GM19239 (cell line): ENCODE data around the gene COL18A1.
A peak's percentile ranks its signal among the peaks of the same experiment; 100 is the strongest.

ENCODE experiments used
- DNase-seq: peaks from one replicate; pipeline ENCODE4 v3.0.0; 2011; ENCODE audit warnings: low spot score; ENCODE audit not compliant: insufficient read length
- FAIRE-seq: peaks from 2 replicates; lab custom pipeline; 2011; peaks lifted over from hg19 to GRCh38; lab: Jason Lieb, UNC

The COL18A1 gene

DNA sequence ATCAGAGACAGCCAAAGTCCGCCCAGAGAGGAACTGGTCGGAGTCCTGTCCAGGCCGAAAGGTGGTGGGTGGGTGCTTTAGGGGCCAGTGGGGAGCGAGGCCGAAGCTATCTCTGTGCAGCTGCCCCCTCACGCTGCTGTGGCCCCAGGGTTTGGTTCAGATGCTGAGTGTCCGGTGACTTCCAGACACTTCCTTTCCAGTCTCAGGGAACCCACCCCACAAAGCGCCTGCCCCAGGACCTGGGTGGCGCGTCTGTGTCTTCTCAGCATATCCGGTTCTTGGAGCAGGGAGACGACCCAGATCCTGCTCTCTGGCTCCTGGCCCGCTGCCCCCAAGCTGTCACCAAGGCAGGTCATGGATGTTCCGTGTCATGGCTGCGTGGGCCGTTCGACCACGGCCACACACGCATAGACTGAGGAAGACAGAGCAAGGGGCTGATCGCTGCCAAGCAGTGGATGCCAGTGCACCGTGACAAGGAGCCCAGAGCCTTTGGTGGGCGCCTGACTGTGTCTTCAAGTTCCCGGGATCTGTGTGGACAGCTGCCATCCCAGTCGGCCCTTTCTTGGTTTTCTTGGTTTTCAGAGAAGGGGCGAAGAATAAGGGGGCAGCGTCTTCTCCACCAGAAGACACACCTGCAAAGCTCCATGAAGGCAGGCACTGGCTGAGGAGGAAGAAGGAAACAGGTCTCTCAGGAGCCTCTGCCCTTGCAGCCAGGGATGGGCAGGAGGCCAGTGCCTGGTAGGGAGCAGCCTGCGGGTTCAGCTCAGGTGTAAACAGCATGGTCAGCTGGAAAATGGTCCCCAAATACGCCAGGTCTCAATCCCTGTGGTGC is 22.9 kb upstream of the COL18A1 start:
- DNase-seq (no peak), FAIRE-seq (no peak)

DNA sequence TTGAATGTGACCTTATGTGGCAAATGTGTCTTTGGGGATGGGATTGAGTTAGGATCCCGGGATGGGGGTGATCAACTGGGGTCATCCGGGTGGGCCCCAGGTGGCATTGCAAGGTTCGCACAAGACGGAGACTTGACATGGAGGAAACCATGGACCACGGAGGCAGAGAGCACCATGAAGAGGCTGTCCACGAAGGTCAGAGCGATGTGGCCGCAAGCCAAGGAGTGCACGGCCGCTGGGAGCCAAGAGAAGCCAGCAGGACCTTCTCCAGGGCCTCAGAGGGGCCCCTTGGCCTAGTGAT is 22.3 kb upstream of the COL18A1 start:
- DNase-seq (no peak), FAIRE-seq (no peak)

DNA sequence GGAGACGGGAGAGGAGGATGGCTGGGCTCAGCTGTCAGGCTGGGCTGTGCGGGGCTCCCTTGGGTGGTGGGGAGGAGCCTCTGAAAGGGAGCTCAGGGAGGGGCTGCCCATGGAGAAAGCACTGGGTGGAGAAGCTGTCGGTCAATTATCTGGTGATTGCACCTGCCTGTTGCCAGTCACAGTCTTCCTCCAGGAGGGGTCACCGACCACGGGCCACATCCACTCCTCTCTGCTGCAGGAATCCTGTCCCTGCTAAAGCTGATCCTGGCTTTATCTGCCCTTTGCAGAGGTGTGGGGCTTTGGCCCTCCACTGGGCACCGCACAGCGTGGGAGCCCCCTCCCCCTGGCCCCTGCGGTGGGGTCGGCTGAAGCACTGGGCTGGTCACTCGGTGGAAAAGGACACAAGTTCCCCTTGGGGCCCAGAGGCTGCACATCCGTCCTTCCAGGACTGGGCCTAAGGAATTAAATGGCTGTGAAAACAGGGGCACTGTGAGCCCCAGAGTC is 21.8 kb upstream of the COL18A1 start:
- DNase-seq (no peak), FAIRE-seq (no peak)

DNA sequence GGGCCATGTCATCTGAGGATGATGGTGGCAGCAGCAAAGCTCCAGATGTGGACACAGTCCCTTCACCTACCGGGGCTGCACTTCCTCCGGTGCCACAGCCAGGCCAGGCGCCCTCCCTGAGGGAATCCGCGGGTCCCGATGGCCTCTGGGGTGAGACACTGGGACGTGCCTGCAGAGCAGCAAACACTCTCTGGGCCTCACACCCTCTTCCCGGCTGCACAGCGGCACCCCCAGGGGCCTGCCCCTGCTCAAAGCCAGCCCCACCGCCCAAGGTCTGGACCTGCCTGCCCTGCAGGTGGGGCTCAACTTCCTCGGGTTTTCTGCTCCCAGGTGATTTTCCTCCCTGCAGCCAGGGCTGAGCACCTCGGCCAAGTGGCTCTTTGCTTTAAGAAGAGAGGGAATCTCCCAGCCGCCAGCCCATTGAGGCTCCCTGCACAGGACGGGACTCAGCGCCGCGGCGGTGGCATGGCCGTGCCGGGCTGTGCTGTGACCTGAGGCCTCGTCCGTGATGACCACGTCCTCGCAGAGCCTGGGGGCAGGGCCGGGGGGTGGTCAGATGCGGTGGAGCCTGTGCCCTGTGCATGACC is 21.3 kb upstream of the COL18A1 start:
- DNase-seq (no peak), FAIRE-seq (no peak)

DNA sequence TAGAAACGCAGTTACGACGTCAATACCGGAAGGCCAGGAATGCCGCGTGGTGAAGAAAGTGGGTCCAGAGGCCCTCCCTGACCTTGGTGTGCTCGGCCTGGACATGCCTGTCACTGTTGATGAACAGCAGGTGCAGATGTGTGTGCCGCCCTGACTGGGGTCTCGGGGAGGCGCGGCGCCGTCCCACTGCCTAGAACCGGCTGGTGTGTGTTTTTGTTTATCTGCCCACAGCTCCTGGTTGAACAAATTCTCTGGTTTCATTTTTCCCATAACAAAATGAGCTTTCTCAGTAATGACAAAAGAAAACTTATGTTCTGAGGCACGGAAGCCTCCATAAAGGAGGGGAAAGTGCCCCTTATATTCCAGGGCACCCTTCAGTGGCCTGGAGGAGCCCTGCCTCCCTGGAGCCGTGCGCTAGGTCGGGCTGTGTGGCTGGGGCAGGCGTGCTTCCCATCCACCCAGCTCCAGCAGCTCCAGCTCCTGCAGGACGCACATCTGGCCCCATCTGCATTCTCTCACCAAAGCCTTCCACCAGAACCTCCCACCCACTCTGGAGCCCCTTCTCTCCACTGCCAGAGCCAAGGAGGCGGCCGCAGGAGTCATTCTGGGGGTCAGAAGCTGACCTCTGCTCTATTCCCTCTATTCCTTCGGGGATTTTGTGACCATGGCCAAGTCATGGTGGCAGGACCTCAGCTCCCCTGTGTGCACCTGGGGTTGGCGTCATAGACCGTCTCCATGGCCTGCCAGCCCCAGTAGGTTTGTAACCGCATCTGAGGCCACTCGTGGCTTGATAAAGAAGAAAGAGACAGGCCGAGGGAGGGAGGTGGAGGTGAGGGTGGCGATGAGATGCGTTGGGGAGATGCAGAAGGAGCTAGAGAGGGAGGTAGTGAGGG is 20.1 kb upstream of the COL18A1 start:
- FAIRE-seq (no peak), DNase-seq (no peak)

DNA sequence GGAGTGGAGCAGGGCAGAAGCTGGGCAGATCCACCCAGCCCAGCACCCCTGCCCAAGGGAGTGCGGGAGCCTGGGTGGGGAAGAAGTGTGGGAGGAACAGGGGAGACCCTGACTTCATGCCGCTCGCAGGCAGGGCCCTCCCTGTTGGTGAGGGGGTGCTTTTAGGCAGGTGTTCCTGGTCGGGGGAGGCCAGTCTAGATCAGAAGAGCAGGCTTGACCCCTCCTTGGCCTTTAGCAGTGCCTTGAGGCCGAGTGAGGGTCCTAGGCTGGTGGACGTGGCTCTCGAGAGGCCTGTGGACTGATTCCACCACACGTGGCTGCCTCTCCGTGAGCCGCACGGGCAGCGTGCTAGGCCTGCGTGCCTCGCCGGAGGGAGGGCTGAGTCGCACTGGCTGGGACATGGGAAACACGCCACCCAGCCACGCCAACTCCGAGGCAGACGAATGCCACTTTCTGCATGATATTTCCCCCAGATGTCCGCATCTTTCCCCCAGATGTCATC is 19.4 kb upstream of the COL18A1 start:
- no peak for FAIRE-seq
- DNase-seq, result no peak

DNA sequence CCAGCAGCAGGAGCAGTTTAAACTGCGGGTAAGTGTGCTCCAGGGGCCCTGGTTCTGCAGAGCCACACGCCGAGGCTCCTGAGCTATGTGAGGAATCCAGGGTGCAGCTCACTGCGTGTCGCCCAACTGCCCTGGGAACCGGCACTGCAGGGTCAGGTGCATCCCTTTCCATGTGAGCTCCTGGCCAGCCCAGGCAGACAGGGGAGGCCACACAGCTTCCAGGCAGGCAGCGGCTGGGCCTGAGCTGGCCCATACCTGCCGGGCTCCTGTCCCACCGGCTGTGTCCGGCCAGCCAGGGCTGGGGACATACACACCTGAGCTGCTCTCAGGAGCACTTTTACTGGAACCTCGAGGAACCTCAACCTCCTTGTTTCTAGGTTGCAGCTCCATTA is 18.6 kb upstream of the COL18A1 start:
- FAIRE-seq, result no peak
- no peak for DNase-seq

DNA sequence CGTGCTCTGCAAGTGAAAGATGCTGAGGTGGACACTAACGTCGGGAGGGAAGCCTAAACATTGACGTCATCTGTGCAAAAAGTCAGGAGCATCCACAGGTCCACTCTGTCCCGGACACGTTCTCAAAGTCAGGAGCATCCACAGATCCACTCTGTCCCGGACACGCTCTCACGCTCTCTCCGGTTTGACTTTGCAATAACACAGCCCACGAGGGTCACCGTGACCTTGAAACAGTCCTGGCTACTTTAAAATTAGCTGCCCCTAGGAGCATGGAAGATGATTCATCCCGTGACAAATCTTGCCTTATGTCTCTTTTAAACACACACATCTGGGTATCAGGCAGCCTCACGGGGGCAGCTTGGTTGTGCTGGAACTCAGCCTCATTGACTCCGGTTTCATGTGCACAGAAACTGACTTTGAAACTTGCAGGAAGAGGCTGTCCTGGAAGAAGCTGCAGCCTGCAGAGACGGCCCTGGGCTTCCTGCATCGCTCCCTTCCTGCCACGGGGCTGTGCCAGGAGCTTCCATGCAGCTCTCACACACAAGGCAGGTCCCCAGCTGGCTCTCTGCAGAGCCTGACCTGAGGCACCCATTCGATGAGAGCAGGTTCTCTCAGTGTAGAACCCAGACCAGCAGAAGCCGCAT is 18.1 kb upstream of the COL18A1 start:
- DNase-seq (no peak), FAIRE-seq (no peak)

DNA sequence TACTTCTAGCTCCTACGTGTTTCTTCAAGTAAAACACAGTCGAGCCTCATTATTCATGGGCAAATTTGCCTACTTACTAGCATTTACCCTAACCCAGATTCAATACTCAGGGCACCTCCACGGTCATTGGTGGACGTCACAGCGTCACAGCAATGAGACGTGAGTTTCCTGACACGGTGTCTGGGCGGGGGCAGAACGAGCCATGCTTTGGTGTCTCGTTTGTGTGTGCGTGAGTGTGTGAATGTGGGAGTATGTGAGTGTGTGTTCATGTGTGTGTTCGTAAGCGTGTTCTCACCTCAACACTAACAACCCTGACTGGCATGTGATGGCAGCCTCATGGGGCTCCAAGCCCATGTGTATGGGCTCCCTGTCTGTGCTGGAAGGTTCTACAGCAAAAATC is 17.5 kb upstream of the COL18A1 start:
- DNase-seq (no peak), FAIRE-seq (no peak)

DNA sequence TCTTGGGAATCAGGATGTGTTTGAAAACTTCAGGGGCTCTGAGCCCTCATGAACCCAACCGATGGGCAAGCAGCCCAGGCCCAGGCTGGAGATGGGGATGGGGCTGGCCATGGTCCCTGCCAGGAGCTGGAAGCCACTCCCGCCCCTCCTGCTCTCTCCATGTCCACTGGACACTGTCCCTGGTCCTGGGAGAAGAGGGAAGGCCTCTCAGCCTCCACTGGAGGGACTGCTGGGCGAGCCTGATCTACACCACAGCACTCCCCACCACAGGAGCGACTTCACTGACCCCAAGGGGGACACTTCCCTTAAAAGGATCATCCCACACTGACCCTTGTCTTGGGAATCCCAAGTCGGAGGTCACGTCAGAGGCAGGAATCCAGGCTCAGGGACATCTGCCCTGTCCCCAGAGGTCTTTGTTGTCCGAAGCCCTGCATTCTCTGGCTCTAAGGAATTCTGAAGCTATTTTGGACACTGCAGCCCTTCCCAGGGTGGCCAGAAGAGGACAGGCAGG is 16.9 kb upstream of the COL18A1 start:
- FAIRE-seq (no peak), DNase-seq (no peak)

DNA sequence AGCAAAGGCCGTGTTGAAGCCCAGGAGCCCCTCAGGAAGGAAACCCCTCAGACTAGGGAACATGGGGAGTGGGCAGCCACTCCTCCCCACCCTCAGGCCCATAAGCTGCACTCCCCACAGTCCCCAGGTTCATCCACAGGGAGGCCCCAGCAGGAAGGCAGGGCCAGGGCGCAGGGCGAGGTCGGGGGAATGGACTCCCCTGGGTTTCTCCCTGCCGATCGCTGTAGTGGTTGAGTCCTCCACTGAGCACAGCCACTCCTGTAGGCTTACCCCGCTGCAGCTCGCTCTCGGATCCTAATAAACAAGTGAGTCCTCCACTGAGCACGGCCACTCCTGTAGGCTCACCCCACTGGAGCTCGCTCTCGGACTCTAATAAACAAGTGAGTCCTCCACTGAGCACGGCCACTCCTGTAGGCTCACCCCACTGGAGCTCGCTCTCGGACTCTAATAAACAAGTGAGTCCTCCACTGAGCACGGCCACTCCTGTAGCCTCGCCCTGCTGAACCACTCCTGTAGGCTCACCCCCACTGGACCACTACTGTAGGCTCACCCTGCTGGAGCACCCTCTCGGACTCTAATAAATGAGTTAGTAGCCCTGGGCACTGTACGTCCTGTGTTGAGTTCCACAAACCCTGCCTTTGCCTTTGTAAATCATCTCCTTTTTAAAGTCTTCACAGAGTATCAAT is 16.2 kb upstream of the COL18A1 start:
- no peak for DNase-seq
- FAIRE-seq, result peak; percentile 33

DNA sequence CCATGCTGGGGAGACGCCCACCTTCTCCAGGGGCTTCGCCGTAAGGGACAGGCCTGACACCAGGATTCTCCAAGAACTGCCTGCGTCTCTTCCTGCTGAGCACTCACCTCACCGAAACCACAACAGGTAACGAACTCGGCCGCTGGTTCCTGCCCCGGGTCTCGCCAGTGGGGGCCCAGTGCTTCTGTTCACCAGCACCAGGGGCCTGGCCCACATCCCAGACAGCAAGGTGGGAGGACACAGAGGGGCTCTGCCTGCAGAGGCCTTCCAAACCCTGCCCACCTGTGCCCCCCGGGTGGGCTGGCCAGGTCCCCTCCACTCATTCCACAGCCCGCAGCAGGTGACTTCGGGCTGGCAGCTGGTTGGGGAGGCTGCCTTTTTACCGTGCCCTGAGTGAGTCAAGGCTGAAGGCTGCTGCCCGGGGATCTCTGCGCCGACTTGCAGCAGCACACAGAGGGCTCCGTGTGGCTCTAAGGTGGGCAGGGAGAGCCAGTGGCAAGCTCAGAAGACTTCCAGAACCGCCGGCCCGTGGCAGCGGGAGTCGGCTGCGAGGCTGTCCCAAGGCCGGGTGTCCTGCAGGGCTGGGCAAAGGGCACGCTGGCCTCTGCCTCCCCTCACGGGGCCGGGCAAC is 14.7 kb upstream of the COL18A1 start:
- FAIRE-seq, result no peak
- DNase-seq, result no peak

DNA sequence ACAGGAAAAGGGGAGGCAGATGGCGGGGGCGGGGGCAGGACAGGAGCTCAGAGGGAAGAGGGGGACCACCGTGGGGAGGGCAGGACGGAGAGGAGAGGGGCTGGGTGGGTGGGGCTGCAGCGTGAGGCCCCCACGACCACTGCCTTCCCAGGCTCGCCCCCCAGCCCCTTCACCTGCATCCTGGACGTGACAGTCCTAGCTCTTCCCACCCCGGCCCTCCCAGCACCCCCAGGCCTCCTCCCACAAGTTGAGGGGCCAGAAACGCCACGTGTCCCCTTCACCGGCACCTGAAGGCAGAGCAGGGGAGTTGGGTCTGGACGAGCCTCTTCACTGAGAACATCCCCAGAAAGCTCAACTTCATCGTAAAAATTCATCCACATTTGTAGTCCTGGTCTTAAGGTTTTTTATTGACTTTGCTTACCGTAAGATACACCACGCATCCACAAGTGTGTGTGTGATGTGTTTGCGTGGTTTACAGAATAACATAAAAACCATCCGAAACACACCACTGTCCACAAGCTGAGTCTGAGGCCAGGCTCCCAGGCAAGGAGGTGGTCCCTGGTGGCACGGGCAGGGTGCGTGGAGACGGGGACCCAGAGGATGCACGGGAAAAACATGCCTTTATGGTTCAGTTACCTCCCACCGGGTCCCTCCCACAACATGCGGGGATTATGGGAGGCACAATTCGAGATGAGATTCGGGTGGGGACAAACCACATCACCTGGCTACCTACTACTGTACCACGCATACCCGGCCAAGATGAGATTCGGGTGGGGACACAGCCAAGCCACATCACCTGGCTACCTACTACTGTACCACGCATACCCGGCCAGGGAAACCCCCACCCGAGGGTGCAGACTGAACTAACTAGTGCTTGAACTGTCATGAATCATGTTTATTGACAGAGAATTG is 13.9 kb upstream of the COL18A1 start:
- FAIRE-seq (no peak), DNase-seq (no peak)

DNA sequence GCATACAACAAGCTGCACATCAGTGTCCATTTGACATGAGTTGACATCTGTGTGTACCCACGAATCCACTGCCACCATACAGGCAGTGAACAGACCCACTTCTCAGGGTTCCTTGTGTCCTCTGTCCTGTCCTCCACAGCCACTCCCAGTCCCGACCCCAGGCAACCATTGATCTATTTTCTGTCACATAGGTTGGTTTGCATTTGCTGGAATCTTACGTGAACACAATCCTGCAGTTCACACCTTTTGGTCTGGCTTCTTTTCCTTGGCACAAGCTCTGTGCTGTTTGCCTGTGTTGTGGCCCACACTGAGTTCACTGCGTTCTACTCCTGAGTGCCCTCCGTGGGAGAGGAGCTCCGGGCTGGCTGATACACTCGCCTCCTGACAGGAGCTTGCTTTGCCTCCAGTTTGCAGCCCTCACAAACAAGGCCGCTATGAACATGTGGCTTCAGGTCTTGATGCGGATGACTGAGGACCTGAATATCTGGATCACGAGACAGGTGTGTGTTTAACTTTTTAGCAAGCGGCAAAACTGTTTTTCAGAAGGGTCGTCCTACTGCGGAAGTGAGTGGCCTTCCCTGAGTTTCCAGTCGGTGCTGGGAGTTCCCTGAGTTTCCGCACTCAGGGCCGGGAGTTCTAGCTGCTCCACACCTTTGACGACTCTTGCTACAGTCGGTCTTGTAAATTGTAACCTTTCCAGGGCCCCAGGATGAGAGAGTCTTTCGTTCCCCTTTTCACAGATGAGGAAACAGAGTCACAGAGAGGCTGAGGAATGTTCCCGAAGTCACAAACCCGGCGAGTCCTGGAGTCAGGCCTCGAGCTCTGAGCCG is 13.0 kb upstream of the COL18A1 start:
- DNase-seq (no peak), FAIRE-seq (no peak)

DNA sequence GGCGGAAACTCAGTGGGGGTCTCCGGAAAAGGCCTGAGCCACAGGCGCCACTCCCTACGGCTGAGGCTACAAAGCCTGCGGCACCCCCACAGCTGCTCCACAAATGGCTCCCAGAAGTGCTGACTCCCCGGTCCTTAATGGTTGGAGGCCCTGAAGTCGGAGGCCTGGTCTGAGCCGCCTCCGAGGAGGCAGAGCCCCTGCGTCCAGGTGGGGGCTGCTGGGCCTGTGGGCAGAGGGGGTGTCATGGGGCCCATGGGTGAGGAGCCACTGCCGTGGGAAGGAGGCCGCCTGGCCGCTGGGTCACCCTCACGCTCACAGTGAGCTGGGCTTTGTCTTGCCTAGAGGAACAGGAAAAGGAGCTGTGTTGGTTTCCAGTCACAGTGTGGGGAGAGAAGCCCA is 12.4 kb upstream of the COL18A1 start:
- no peak for DNase-seq
- FAIRE-seq, result no peak

DNA sequence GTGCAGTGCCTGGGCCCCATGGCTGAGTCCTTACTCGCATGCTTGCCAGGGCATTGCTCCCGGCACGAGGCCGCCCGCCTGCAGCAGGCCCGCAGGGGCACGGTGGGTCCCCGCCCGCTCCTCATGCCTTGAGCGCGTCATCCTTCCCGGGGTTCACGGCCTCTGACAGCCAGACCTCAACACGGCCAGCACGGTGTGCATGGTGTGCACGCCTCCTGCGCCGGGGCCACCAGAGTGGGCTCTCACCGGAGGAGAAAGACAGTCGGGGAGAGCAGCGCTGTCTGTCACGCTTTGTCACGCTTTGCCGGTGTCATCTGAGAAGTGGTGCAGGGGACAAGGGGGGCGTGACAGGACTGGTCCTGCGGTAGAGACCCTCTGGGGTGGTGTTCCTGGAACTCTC is 11.9 kb upstream of the COL18A1 start:
- FAIRE-seq, result no peak
- DNase-seq, result no peak
